WTC11 (cell line): ENCODE results near the gene HLCS. TPM values are rescaled to one million over a fixed set of nuclear protein-coding genes. Genes with fewer than 3 reads are reported as not detected.

ENCODE experiments used
- ATAC-seq: fragments of 200-7000 bp; cut with Tn5 transposase; 2 replicates; pipeline ENCODE4 v1.10.0; 2021; ENCODE audit warnings: mild to moderate bottlenecking, moderate library complexity
- CTCF ChIA-PET: fragments of 300-600 bp; sonication (Branson Sonifier 250); formaldehyde crosslinking; loops from one replicate; lab custom pipeline; 2021; ENCODE audit warnings: antibody characterized with exemption; lab: Charles Lee
- POLR2A ChIA-PET: fragments of 350-600 bp; sonication (Branson Sonifier 250); formaldehyde crosslinking; loops from one replicate; lab custom pipeline; 2021; ENCODE audit warnings: antibody characterized with exemption; lab: Charles Lee
- DNase-seq: peaks from one replicate; pipeline ENCODE4 v3.0.0; 2021; ENCODE audit warnings: low spot score
- H3K27ac Mint-ChIP-seq: 2 replicates; pipeline ENCODE4 v1.8.0; 2021; ENCODE audit warnings: mixed read lengths
- H3K27me3 Mint-ChIP-seq: 2 replicates; pipeline ENCODE4 v1.8.0; 2021; ENCODE audit warnings: low read depth, mild to moderate bottlenecking, moderate library complexity, mixed read lengths
- H3K36me3 Mint-ChIP-seq: 2 replicates; pipeline ENCODE4 v1.8.0; 2021; ENCODE audit warnings: mixed read lengths
- H3K4me1 Mint-ChIP-seq: 2 replicates; pipeline ENCODE4 v1.8.0; 2022; ENCODE audit warnings: mixed read lengths
- H3K4me3 Mint-ChIP-seq: 2 replicates; pipeline ENCODE4 v1.8.0; 2021; ENCODE audit warnings: mild to moderate bottlenecking, moderate library complexity, mixed read lengths
- H3K9me3 Mint-ChIP-seq: 2 replicates; pipeline ENCODE4 v1.8.0; 2021; ENCODE audit warnings: mixed read lengths
- ARID4B ChIP-seq: sonication (generic); formaldehyde crosslinking; IDR thresholded peaks from 2 replicates; pipeline ENCODE4 v1.8.0; 2023; ENCODE audit warnings: missing genetic modification reagents, mild to moderate bottlenecking, borderline replicate concordance
- ATF1 ChIP-seq: sonication (generic); formaldehyde crosslinking; IDR thresholded peaks from 2 replicates; pipeline ENCODE4 v1.8.1; 2023; ENCODE audit warnings: mild to moderate bottlenecking, moderate library complexity, missing genetic modification reagents
- EMX1 ChIP-seq: fragments of 250-450 bp; sonication (Bioruptor Pico); IDR thresholded peaks from 2 replicates; pipeline ENCODE4 v1.8.0; 2021; ENCODE audit warnings: mild to moderate bottlenecking
- FOXP1 ChIP-seq: sonication (generic); formaldehyde crosslinking; IDR thresholded peaks from 2 replicates; pipeline ENCODE4 v1.8.0; 2022; ENCODE audit warnings: missing genetic modification reagents, mild to moderate bottlenecking, moderate library complexity, borderline replicate concordance
- GTF2I ChIP-seq: fragments of 250-450 bp; sonication (Bioruptor Pico); conservative IDR thresholded peaks from 2 replicates; pipeline ENCODE4 v1.4.0; 2021; ENCODE audit warnings: mild to moderate bottlenecking
- JAZF1 ChIP-seq: fragments of 250-450 bp; sonication (Bioruptor Pico); IDR thresholded peaks from 2 replicates; pipeline ENCODE4 v1.9.0; 2021; ENCODE audit warnings: moderate library complexity, mild to moderate bottlenecking, inconsistent platforms
- MLX ChIP-seq: sonication (generic); formaldehyde crosslinking; IDR thresholded peaks from 2 replicates; pipeline ENCODE4 v1.8.1; 2023; ENCODE audit warnings: mild to moderate bottlenecking, missing genetic modification reagents, moderate library complexity
- NFATC4 ChIP-seq: fragments of 250-450 bp; sonication (Bioruptor Pico); IDR thresholded peaks from 2 replicates; pipeline ENCODE4 v1.9.0; 2021; ENCODE audit warnings: mild to moderate bottlenecking
- NFYB ChIP-seq: sonication (generic); formaldehyde crosslinking; conservative IDR thresholded peaks from 2 replicates; pipeline ENCODE4 v1.8.0; 2022; ENCODE audit warnings: low read depth, missing genetic modification reagents
- TEAD4 ChIP-seq: sonication (generic); formaldehyde crosslinking; IDR thresholded peaks from 2 replicates; pipeline ENCODE4 v1.8.0; 2022; ENCODE audit warnings: mild to moderate bottlenecking, missing genetic modification reagents
- ZBTB21 ChIP-seq: sonication (generic); formaldehyde crosslinking; IDR thresholded peaks from 2 replicates; pipeline ENCODE4 v1.8.1; 2023; ENCODE audit warnings: mild to moderate bottlenecking, missing genetic modification reagents, borderline replicate concordance
- ZNF121 ChIP-seq: sonication (generic); formaldehyde crosslinking; IDR thresholded peaks from 2 replicates; pipeline ENCODE4 v1.8.0; 2023; ENCODE audit warnings: missing genetic modification reagents
- ZNF219 ChIP-seq: sonication (generic); formaldehyde crosslinking; IDR thresholded peaks from 2 replicates; pipeline ENCODE4 v1.8.0; 2023; ENCODE audit warnings: missing genetic modification reagents, mild to moderate bottlenecking, borderline replicate concordance
- ZNF396 ChIP-seq: fragments of 250-450 bp; sonication (Bioruptor Pico); IDR thresholded peaks from 2 replicates; pipeline ENCODE4 v1.8.0; 2021; ENCODE audit warnings: mild to moderate bottlenecking, moderate library complexity, borderline replicate concordance
- ZNF423 ChIP-seq: fragments of 250-450 bp; sonication (Bioruptor Pico); IDR thresholded peaks from 2 replicates; pipeline ENCODE4 v2.1.2; 2022; ENCODE audit warnings: mild to moderate bottlenecking, moderate library complexity
- total RNA-seq: library from RNA; stranded (reverse); gene quantifications from 3 replicates; pipeline ENCODE4 v1.2.3, GENCODE V29; 2021
- TF ChIP-seq, protein P1 (sequence below): sonication (generic); formaldehyde crosslinking; IDR thresholded peaks from 2 replicates; pipeline ENCODE4 v1.8.1; 2023; ENCODE audit warnings: mild to moderate bottlenecking, missing genetic modification reagents
- TF ChIP-seq, protein P2 (sequence below): sonication (generic); formaldehyde crosslinking; IDR thresholded peaks from 2 replicates; pipeline ENCODE4 v1.8.0; 2022; ENCODE audit warnings: mild to moderate bottlenecking, missing genetic modification reagents
- TF ChIP-seq, protein P3 (sequence below): fragments of 250-450 bp; sonication (Bioruptor Pico); IDR thresholded peaks from 2 replicates; pipeline ENCODE4 v1.9.0; 2021; ENCODE audit warnings: mild to moderate bottlenecking
- TF ChIP-seq, protein P4 (sequence below): sonication (generic); formaldehyde crosslinking; conservative IDR thresholded peaks from 2 replicates; pipeline ENCODE4 v1.8.1; 2022; ENCODE audit warnings: mild to moderate bottlenecking, missing genetic modification reagents

HLCS gene
- total RNA-seq, 1 experiment from 2014 or later: 9.3 TPM

DNA sequence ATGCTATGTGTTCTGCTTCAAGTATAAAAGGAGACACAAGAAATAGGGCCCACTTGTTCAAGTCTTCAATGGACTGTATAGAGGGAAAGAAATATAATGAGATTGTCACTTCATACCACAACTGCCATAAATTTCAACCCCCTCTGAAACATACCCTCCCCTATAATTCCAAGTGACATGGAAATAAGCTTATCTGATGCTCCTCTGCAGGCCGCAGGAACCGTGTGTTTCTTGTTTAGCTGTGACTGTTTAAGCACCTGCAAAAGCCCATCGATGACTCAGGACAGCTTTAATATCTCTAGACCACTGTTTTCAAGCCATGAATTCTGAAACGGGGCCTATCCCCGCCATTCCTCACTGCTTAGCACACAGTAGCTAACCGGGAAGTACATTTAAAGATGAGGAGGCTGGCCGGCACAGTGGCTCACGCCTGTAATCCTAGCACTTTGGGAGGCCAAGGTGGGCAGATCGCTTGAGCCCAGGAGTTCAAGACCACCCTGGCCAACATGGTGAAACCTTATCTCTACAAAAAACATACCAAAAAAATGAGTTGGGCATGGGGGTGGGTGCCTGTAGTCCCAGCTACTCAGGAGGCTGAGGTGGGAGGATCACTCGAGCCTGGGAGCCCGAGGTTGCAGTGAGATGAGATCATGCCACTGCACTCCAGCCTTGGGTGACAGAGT, 4.2 kb downstream of the HLCS start:
- no peaks in the 10 kb centered on the region for H3K27me3 Mint-ChIP-seq
- CTCF ChIA-PET: interaction anchor here (2.0 kb wide), 1 partner anchor 15 kb away, joined by 7 read pairs; no protein-coding TSS in a partner anchor

DNA sequence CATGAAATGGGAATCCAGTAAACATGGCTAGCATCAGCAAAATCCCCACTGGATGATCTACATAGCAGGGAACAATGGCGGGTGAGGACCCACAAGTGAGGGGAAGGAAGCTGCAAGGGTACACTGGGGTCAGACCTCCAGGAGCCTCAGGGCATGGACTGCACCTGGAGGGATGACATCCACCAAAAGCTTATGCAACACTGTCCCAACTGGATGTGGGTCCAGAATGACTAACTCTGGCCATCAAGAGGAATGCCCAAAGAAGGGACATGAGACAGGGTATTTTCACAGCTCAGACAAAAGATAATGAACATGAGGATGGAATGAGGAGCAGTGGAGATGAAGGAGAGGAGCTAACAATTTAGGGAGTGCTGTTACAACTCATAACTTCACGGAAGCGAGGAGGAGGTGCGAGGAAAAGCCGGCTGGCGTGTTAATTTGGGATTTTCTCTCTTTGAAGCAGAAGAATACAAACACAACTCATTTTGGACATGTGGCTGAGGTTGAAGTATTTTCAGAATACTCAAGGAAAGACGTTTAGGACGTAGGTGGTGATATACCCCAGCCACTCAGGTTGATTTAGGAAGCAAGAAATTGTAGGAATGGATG, 5.7 kb downstream of the HLCS start:
- H3K27me3 Mint-ChIP-seq: no peaks in the 10 kb centered on the region
- no peaks in the 10 kb centered on the region for H3K9me3 Mint-ChIP-seq
- no peak for DNase-seq
- POLR2A ChIA-PET: no interaction called here
- ATAC-seq: no peak
- H3K4me1 Mint-ChIP-seq: peaks cover 18% of the 10 kb centered on the region
- peaks cover 3% of the 10 kb centered on the region; the same call in 1 of the 2 replicates for H3K36me3 Mint-ChIP-seq
- H3K27ac Mint-ChIP-seq: no peak overlapping the region; the same call in 1 of the 2 replicates
- H3K4me3 Mint-ChIP-seq: no peak overlapping the region
- CTCF ChIA-PET: no interaction called here
- TF ChIP-seq JAZF1 (CRISPR knock-in tag) (no peak), ZNF396 (CRISPR knock-in tag) (no peak), ZNF121 (CRISPR knock-in tag) (no peak), FOXP1 (CRISPR knock-in tag) (no peak), TEAD4 (CRISPR knock-in tag) (no peak), EMX1 (CRISPR knock-in tag) (no peak), MLX (CRISPR knock-in tag) (no peak)
- TF ChIP-seq, protein P1, sequence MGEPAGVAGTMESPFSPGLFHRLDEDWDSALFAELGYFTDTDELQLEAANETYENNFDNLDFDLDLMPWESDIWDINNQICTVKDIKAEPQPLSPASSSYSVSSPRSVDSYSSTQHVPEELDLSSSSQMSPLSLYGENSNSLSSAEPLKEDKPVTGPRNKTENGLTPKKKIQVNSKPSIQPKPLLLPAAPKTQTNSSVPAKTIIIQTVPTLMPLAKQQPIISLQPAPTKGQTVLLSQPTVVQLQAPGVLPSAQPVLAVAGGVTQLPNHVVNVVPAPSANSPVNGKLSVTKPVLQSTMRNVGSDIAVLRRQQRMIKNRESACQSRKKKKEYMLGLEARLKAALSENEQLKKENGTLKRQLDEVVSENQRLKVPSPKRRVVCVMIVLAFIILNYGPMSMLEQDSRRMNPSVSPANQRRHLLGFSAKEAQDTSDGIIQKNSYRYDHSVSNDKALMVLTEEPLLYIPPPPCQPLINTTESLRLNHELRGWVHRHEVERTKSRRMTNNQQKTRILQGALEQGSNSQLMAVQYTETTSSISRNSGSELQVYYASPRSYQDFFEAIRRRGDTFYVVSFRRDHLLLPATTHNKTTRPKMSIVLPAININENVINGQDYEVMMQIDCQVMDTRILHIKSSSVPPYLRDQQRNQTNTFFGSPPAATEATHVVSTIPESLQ: no peak
- TF ChIP-seq, protein P2, sequence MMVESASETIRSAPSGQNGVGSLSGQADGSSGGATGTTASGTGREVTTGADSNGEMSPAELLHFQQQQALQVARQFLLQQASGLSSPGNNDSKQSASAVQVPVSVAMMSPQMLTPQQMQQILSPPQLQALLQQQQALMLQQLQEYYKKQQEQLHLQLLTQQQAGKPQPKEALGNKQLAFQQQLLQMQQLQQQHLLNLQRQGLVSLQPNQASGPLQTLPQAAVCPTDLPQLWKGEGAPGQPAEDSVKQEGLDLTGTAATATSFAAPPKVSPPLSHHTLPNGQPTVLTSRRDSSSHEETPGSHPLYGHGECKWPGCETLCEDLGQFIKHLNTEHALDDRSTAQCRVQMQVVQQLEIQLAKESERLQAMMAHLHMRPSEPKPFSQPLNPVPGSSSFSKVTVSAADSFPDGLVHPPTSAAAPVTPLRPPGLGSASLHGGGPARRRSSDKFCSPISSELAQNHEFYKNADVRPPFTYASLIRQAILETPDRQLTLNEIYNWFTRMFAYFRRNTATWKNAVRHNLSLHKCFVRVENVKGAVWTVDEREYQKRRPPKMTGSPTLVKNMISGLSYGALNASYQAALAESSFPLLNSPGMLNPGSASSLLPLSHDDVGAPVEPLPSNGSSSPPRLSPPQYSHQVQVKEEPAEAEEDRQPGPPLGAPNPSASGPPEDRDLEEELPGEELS (CRISPR knock-in tag): no peak

More for the DNA sequence above, 4.2 kb downstream of the HLCS start:
- DNase-seq (no peak), ATAC-seq (no peak)
- no peak overlapping the region for H3K27ac Mint-ChIP-seq
- POLR2A ChIA-PET: no interaction called here
- H3K9me3 Mint-ChIP-seq: no peaks in the 10 kb centered on the region
- H3K4me1 Mint-ChIP-seq: peaks cover 18% of the 10 kb centered on the region
- H3K4me3 Mint-ChIP-seq: no peak overlapping the region
- peaks cover under 1% of the 10 kb centered on the region; the same call in 1 of the 2 replicates for H3K36me3 Mint-ChIP-seq
- TF ChIP-seq ZNF423 (CRISPR knock-in tag): no peak
- no peak for TF ChIP-seq ARID4B (CRISPR knock-in tag)
- no peak for TF ChIP-seq ZBTB21 (CRISPR knock-in tag)
- TF ChIP-seq, protein P3, sequence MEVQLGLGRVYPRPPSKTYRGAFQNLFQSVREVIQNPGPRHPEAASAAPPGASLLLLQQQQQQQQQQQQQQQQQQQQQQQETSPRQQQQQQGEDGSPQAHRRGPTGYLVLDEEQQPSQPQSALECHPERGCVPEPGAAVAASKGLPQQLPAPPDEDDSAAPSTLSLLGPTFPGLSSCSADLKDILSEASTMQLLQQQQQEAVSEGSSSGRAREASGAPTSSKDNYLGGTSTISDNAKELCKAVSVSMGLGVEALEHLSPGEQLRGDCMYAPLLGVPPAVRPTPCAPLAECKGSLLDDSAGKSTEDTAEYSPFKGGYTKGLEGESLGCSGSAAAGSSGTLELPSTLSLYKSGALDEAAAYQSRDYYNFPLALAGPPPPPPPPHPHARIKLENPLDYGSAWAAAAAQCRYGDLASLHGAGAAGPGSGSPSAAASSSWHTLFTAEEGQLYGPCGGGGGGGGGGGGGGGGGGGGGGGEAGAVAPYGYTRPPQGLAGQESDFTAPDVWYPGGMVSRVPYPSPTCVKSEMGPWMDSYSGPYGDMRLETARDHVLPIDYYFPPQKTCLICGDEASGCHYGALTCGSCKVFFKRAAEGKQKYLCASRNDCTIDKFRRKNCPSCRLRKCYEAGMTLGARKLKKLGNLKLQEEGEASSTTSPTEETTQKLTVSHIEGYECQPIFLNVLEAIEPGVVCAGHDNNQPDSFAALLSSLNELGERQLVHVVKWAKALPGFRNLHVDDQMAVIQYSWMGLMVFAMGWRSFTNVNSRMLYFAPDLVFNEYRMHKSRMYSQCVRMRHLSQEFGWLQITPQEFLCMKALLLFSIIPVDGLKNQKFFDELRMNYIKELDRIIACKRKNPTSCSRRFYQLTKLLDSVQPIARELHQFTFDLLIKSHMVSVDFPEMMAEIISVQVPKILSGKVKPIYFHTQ (CRISPR knock-in tag): no peak
- no peak for TF ChIP-seq ZNF121 (CRISPR knock-in tag)
- no peak for TF ChIP-seq ZNF219 (CRISPR knock-in tag)
- no peak for TF ChIP-seq ATF1 (CRISPR knock-in tag)
- TF ChIP-seq, protein P4, sequence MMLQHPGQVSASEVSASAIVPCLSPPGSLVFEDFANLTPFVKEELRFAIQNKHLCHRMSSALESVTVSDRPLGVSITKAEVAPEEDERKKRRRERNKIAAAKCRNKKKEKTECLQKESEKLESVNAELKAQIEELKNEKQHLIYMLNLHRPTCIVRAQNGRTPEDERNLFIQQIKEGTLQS (CRISPR knock-in tag): no peak
- no peak for TF ChIP-seq NFATC4 (CRISPR knock-in tag)
- no peak for TF ChIP-seq NFYB (CRISPR knock-in tag)
- no peak for TF ChIP-seq FOXP1 (CRISPR knock-in tag)
- TF ChIP-seq GTF2I (CRISPR knock-in tag): no peak
